Gastroesophageal sphincter (tissue), 4 donors: ENCODE data around the gene TRHDE. TPM values are rescaled to one million over a fixed set of nuclear protein-coding genes. Genes with fewer than 3 reads are reported as not detected.

Experiments
- ATAC-seq: fragments of 150-250 bp; one replicate; pipeline ENCODE4 v1.9.1; 2016; ENCODE audit warnings: mild to moderate bottlenecking, moderate library complexity
- H3K27ac ChIP-seq, 4 donors: fragments of 200-600 bp; sonication (generic) in 3 of 4; 1 replicate in 3 of 4; 2 replicates in 1 of 4; pipeline ENCODE4 v1.5.1; 2016 to 2019
- H3K27me3 ChIP-seq: fragments of 200-600 bp; sonication (generic); one replicate; pipeline ENCODE4 v1.5.1; 2019
- H3K36me3 ChIP-seq, 2 donors: fragments of 200-600 bp; sonication (generic); one replicate each; pipeline ENCODE4 v1.5.1; 2019; ENCODE audit warnings: control low read depth in 1 of 2
- H3K4me1 ChIP-seq, 3 donors: fragments of 200-600 bp; sonication (generic); 1 replicate in 2 of 3; 2 replicates in 1 of 3; pipeline ENCODE4 v1.5.1; 2016 to 2019; ENCODE audit warnings: control low read depth in 2 of 3
- H3K4me3 ChIP-seq, 2 donors: fragments of 200-600 bp; sonication (generic); one replicate each; pipeline ENCODE4 v1.5.1; 2019; ENCODE audit warnings: mild to moderate bottlenecking in 1 of 2, moderate library complexity in 1 of 2
- H3K9me3 ChIP-seq, 3 donors: fragments of 200-600 bp; sonication (generic); one replicate each; pipeline ENCODE4 v1.5.1; 2017 to 2019; ENCODE audit warnings: control low read depth in 2 of 3
- CTCF ChIP-seq, 4 experiments: fragments of 200-600 bp in 2 of 4; fragments of 450-650 bp in 2 of 4; sonication (generic) in 1 of 4; IDR thresholded peaks; one replicate each; pipeline ENCODE4 v1.5.1; 2017 to 2019; ENCODE audit warnings: antibody characterized with exemption in 4 of 4, mild to moderate bottlenecking in 2 of 4, moderate library complexity in 2 of 4
- EP300 ChIP-seq: sonication (generic); formaldehyde crosslinking; IDR thresholded peaks from one replicate; pipeline ENCODE4 v1.6.1; 2017; ENCODE audit warnings: antibody characterized with exemption, mild to moderate bottlenecking
- POLR2A ChIP-seq, 2 donors: fragments of 450-650 bp; IDR thresholded peaks; one replicate each; pipeline ENCODE4 v1.6.1; 2017; ENCODE audit warnings: antibody characterized with exemption in 2 of 2, mild to moderate bottlenecking in 2 of 2, moderate library complexity in 1 of 2
- POLR2AphosphoS5 ChIP-seq: sonication (generic); formaldehyde crosslinking; IDR thresholded peaks from one replicate; pipeline ENCODE4 v1.6.1; 2017; ENCODE audit warnings: antibody characterized with exemption
- WGBS, 2 donors: methylation state at CpG; one replicate each; pipeline ENCODE4 v1.1.5; 2018; ENCODE audit warnings: low coverage in 1 of 2; 5-methylcytosine and 5-hydroxymethylcytosine counted together
- total RNA-seq, 4 donors: library from RNA; depleted of rRNA; stranded (reverse); fragments of >200 nt; gene quantifications; one replicate each; pipeline ENCODE4 v1.1.0, GENCODE V29; 2016

TRHDE gene
- total RNA-seq, 4 donors from 2014 or later, result 0.74 to 2.3 (median 1.0) TPM

GRCh38 chr12:72578327-72578726 lies 306.2 kb downstream of the TRHDE start:
- 62 to 80% methylated on average over 3 of the region's 3 CpGs for WGBS, 2 donors

GRCh38 chr12:72586456-72586855 lies 314.3 kb downstream of the TRHDE start:
- Histone ChIP-seq H3K27ac (no peak overlapping the region), H3K36me3 (no peaks in the 10 kb centered on the region), H3K4me1 (no peaks in the 10 kb centered on the region), H3K27me3 (no peaks in the 10 kb centered on the region), H3K9me3 (no peaks in the 10 kb centered on the region), H3K4me3 (no peak overlapping the region)
- ATAC-seq, result no peak
- TF ChIP-seq CTCF (IDR thresholded peaks at IDR 0.05), result no peak
- TF ChIP-seq POLR2A (IDR thresholded peaks at IDR 0.05), result no peak
- TF ChIP-seq EP300, result no peak
- TF ChIP-seq POLR2AphosphoS5, result no peak
- whole genome bisulfite sequencing, 2 donors, result 71 to 80% methylated on average over 1 to 3 of the region's 3 CpGs

More at GRCh38 chr12:72578327-72578726, 306.2 kb downstream of the TRHDE start:
- H3K4me1 ChIP-seq, result no peaks in the 10 kb centered on the region
- no peaks in the 10 kb centered on the region for H3K36me3 ChIP-seq
- ATAC-seq, result no peak
- no peak for TF ChIP-seq POLR2AphosphoS5
- no peak for TF ChIP-seq CTCF (IDR thresholded peaks at IDR 0.05)
- TF ChIP-seq EP300, result no peak
- no peak for TF ChIP-seq POLR2A (IDR thresholded peaks at IDR 0.05)
- H3K27ac ChIP-seq, result no peak overlapping the region
- H3K4me3 ChIP-seq, result no peak overlapping the region
- H3K9me3 ChIP-seq, result no peaks in the 10 kb centered on the region
- no peaks in the 10 kb centered on the region for H3K27me3 ChIP-seq

- no peak for TF ChIP-seq POLR2A (IDR thresholded peaks at IDR 0.05)
- TF ChIP-seq EP300, result no peak
- TF ChIP-seq CTCF (IDR thresholded peaks at IDR 0.05), result no peak
- no peak for TF ChIP-seq POLR2AphosphoS5
- no peaks in the 10 kb centered on the region for H3K27me3 ChIP-seq
- H3K4me1 ChIP-seq, result no peaks in the 10 kb centered on the region
- peaks cover 0 to 13% (median 0%) of the 10 kb centered on the region in 3 donors for H3K9me3 ChIP-seq
- no peak overlapping the region for H3K27ac ChIP-seq
- H3K4me3 ChIP-seq, result no peak overlapping the region
- no peaks in the 10 kb centered on the region for H3K36me3 ChIP-seq
- no peak for ATAC-seq
These were observed 330.4 kb downstream of the TRHDE start for GRCh38 chr12:72602581-72602980.

GRCh38 chr12:72605975-72606374 lies 333.8 kb downstream of the TRHDE start:
- Histone ChIP-seq H3K4me3 (no peak overlapping the region), H3K4me1 (no peaks in the 10 kb centered on the region), H3K27ac (no peak overlapping the region), H3K36me3 (no peaks in the 10 kb centered on the region), H3K27me3 (no peaks in the 10 kb centered on the region), H3K9me3 (peaks cover 0 to 4% (median 0%) of the 10 kb centered on the region in 3 donors)
- 70 to 83% methylated on average over 2 of the region's 2 CpGs for WGBS, 2 donors
- no peak for TF ChIP-seq POLR2A (IDR thresholded peaks at IDR 0.05)
- TF ChIP-seq POLR2AphosphoS5, result no peak
- no peak for TF ChIP-seq CTCF (IDR thresholded peaks at IDR 0.05)
- TF ChIP-seq EP300, result no peak
- no peak for ATAC-seq

- no peaks in the 10 kb centered on the region for H3K27me3 ChIP-seq
- ATAC-seq, result no peak
- no peak for TF ChIP-seq CTCF (IDR thresholded peaks at IDR 0.05)
- no peak for TF ChIP-seq POLR2A (IDR thresholded peaks at IDR 0.05)
- no peak for TF ChIP-seq EP300
- no peak for TF ChIP-seq POLR2AphosphoS5
- H3K27ac ChIP-seq, result no peak overlapping the region
- H3K4me1 ChIP-seq, result no peaks in the 10 kb centered on the region
- no peak overlapping the region for H3K4me3 ChIP-seq
- H3K9me3 ChIP-seq, result no peaks in the 10 kb centered on the region
- H3K36me3 ChIP-seq, result no peaks in the 10 kb centered on the region
- 62 to 67% methylated on average over 7 to 10 of the region's 10 CpGs for WGBS, 2 donors
These were observed 338.2 kb downstream of the TRHDE start for GRCh38 chr12:72610342-72610741.
